Tibial nerve (tissue), 4 donors: Measurements from ENCODE around the gene HAGHL.

Experiments
- EP300 ChIP-seq, 2 donors: sonication (generic); formaldehyde crosslinking; IDR thresholded peaks; one replicate each; pipeline ENCODE4 v1.6.1; 2017; ENCODE audit warnings: antibody characterized with exemption in 2 of 2, mild to moderate bottlenecking in 1 of 2
- POLR2A ChIP-seq, 2 donors: fragments of 450-650 bp; IDR thresholded peaks; one replicate each; pipeline ENCODE4 v1.6.1; 2017; ENCODE audit warnings: antibody characterized with exemption in 2 of 2, mild to moderate bottlenecking in 2 of 2, moderate library complexity in 2 of 2
- TF ChIP-seq, protein P1 (sequence below), 5 experiments: fragments of 200-600 bp in 3 of 5; fragments of 450-650 bp in 2 of 5; sonication (generic) in 3 of 5; IDR thresholded peaks; one replicate each; pipeline ENCODE4 v1.5.1; 2016 to 2019; ENCODE audit warnings: antibody characterized with exemption in 5 of 5, mild to moderate bottlenecking in 3 of 5, moderate library complexity in 2 of 5

DNA sequence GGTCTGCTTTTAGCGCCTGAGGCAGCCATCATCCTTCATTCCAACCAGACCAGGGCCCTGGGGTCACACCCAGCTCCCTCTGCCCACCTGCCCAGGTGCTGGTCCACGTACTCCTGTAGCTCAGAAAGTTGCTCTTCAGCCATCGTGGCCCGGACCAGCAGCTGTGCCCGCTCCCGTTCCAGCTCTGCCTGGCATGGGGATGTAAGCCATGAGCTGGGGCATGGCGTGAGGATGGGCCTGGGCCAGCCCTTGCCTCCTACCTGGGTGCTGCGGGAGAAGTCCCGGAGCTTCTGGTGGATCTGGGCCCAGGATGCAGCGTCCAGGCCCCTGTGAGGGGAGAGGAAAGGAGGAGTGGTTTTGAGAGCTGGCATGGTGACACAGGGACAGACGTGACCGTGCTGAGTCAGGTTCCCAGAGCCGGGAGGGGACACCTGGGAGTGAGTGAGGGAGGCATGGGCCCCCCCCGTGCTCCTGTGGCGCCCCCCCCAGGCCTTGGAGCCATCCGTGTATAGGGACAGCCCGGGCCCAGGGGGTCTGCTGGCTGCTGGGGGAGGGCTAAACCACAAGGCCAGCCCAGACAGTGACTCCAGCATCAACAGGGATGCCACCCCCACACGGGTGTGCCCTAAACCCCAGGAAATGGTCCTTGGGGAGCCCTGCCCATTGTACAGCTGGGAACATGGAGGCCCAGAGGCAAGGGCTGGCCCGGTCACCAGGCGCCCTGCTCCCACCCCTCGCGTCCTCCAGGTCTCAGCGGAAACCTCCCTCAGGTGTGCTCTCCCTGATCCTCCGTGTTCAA lies 3.9 kb upstream of the HAGHL start:
- TF ChIP-seq POLR2A (IDR thresholded peaks at IDR 0.05), result no peak
- TF ChIP-seq, protein P1, sequence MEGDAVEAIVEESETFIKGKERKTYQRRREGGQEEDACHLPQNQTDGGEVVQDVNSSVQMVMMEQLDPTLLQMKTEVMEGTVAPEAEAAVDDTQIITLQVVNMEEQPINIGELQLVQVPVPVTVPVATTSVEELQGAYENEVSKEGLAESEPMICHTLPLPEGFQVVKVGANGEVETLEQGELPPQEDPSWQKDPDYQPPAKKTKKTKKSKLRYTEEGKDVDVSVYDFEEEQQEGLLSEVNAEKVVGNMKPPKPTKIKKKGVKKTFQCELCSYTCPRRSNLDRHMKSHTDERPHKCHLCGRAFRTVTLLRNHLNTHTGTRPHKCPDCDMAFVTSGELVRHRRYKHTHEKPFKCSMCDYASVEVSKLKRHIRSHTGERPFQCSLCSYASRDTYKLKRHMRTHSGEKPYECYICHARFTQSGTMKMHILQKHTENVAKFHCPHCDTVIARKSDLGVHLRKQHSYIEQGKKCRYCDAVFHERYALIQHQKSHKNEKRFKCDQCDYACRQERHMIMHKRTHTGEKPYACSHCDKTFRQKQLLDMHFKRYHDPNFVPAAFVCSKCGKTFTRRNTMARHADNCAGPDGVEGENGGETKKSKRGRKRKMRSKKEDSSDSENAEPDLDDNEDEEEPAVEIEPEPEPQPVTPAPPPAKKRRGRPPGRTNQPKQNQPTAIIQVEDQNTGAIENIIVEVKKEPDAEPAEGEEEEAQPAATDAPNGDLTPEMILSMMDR (IDR thresholded peaks at IDR 0.05), result no peak
- no peak for TF ChIP-seq EP300 (IDR thresholded peaks at IDR 0.05)
